Superior temporal gyrus (tissue), 1 donor: Measurements from ENCODE around the gene PTPRN2.

ENCODE experiments used
- DNase-seq: peaks from one replicate; pipeline ENCODE4 v3.0.0-alpha.2; 2016; ENCODE audit errors: extremely low spot score

PTPRN2 gene

GRCh38 chr7:157837047-157837446 is 750.6 kb downstream of the PTPRN2 start:
- DNase-seq: no peak

GRCh38 chr7:157834501-157835163 is 753.0 kb downstream of the PTPRN2 start:
- DNase-seq: no peak

- DNase-seq: no peak
Measured at GRCh38 chr7:157832866-157833607, 754.6 kb downstream of the PTPRN2 start.

- peak; percentile 59 for DNase-seq
Measured at GRCh38 chr7:157832421-157832820, 755.2 kb downstream of the PTPRN2 start.

- DNase-seq: peak; percentile 30
Measured at GRCh38 chr7:157832006-157832405, 755.6 kb downstream of the PTPRN2 start.

GRCh38 chr7:157831143-157831905 is 756.3 kb downstream of the PTPRN2 start:
- no peak for DNase-seq

GRCh38 chr7:157830331-157830730 is 757.3 kb downstream of the PTPRN2 start:
- no peak for DNase-seq

- DNase-seq: no peak
Measured at GRCh38 chr7:157829491-157829890, 758.1 kb downstream of the PTPRN2 start.

- no peak for DNase-seq
Measured at GRCh38 chr7:157828881-157829280, 758.7 kb downstream of the PTPRN2 start.

GRCh38 chr7:157828190-157828589 is 759.4 kb downstream of the PTPRN2 start:
- no peak for DNase-seq

- DNase-seq: no peak
Measured at GRCh38 chr7:157827863-157828160, 759.8 kb downstream of the PTPRN2 start.

GRCh38 chr7:157827045-157827862 is 760.4 kb downstream of the PTPRN2 start:
- DNase-seq: no peak

GRCh38 chr7:157826566-157826965 is 761.1 kb downstream of the PTPRN2 start:
- DNase-seq: no peak

GRCh38 chr7:157825325-157825724 is 762.3 kb downstream of the PTPRN2 start:
- DNase-seq: no peak

- DNase-seq: no peak
Measured at GRCh38 chr7:157824819-157825121, 762.9 kb downstream of the PTPRN2 start.

- no peak for DNase-seq
Measured at GRCh38 chr7:157824011-157824818, 763.4 kb downstream of the PTPRN2 start.

- no peak for DNase-seq
Measured at GRCh38 chr7:157822688-157823031, 765.0 kb downstream of the PTPRN2 start.

- DNase-seq: no peak
Measured at GRCh38 chr7:157821959-157822687, 765.5 kb downstream of the PTPRN2 start.

- DNase-seq: no peak
Measured at GRCh38 chr7:157820796-157821195, 766.8 kb downstream of the PTPRN2 start.

GRCh38 chr7:157819455-157819807 is 768.2 kb downstream of the PTPRN2 start:
- no peak for DNase-seq
